Endodermal cell (in vitro differentiated cells): ENCODE measurements around the gene FMNL2. TPM values are rescaled to one million over a fixed set of nuclear protein-coding genes. Genes with fewer than 3 reads are reported as not detected.

Source experiments
- DNase-seq: peaks from one replicate; pipeline ENCODE4 v3.0.0-alpha.2; 2017
- H3K27ac ChIP-seq: 2 replicates; pipeline ENCODE4 v1.5.1; 2013; ENCODE audit warnings: mild to moderate bottlenecking, low read depth, low read length, moderate library complexity
- H3K27me3 ChIP-seq: 2 replicates; pipeline ENCODE4 v1.6.1; 2013; ENCODE audit warnings: mild to moderate bottlenecking, low read length, moderate library complexity; ENCODE audit not compliant: insufficient read depth, control insufficient read depth, poor library complexity, severe bottlenecking
- H3K36me3 ChIP-seq: 2 replicates; pipeline ENCODE4 v1.7.0; 2013; ENCODE audit warnings: mild to moderate bottlenecking, low read length, moderate library complexity; ENCODE audit not compliant: control insufficient read depth, insufficient read depth
- H3K4me1 ChIP-seq: one replicate; pipeline ENCODE4 v1.7.0; 2013; ENCODE audit warnings: low read length; ENCODE audit not compliant: control insufficient read depth, insufficient read depth
- H3K4me3 ChIP-seq: 2 replicates; pipeline ENCODE4 v1.5.1; 2013; ENCODE audit warnings: mild to moderate bottlenecking, low read length, moderate library complexity
- H3K9ac ChIP-seq: 2 replicates; pipeline ENCODE4 v1.6.1; 2013; ENCODE audit warnings: mild to moderate bottlenecking, low read length, moderate library complexity; ENCODE audit not compliant: poor library complexity, severe bottlenecking; ENCODE audit errors: extremely low read depth
- H3K9me3 ChIP-seq: 2 replicates; pipeline ENCODE4 v1.6.1; 2013; ENCODE audit warnings: mild to moderate bottlenecking, low read length, moderate library complexity; ENCODE audit not compliant: control insufficient read depth
- H3K27ac Mint-ChIP-seq: 2 replicates; pipeline ENCODE4 v1.8.0; 2020; ENCODE audit warnings: mixed read lengths
- H3K27me3 Mint-ChIP-seq: 2 replicates; pipeline ENCODE4 v1.8.0; 2021; ENCODE audit warnings: mild to moderate bottlenecking, mixed read lengths; ENCODE audit not compliant: insufficient read depth
- H3K36me3 Mint-ChIP-seq: 2 replicates; pipeline ENCODE4 v1.8.0; 2020; ENCODE audit warnings: low read depth, mixed read lengths
- H3K4me1 Mint-ChIP-seq: 2 replicates; pipeline ENCODE4 v1.8.0; 2020; ENCODE audit warnings: mixed read lengths
- H3K4me3 Mint-ChIP-seq: 2 replicates; pipeline ENCODE4 v1.8.0; 2020; ENCODE audit warnings: mild to moderate bottlenecking, moderate library complexity, mixed read lengths
- H3K9me3 Mint-ChIP-seq: 2 replicates; pipeline ENCODE4 v1.8.0; 2020; ENCODE audit warnings: mild to moderate bottlenecking, mixed read lengths
- CTCF ChIP-seq: fragments of 200-600 bp; sonication (generic); conservative IDR thresholded peaks from 2 replicates; pipeline ENCODE4 v1.5.0; 2021; ENCODE audit warnings: antibody characterized with exemption, mild to moderate bottlenecking
- WGBS, 2 experiments: methylation state at CpG; one replicate each; pipeline versions ENCODE4 v1.1.5 to v1.1.7; 2013; ENCODE audit warnings: missing lambda C conversion rate in 2 of 2, mixed read lengths in 1 of 2; ENCODE audit not compliant: insufficient coverage in 1 of 2, insufficient read length in 1 of 2; 5-methylcytosine and 5-hydroxymethylcytosine counted together
- total RNA-seq, 2 donors: library from RNA; stranded (reverse); fragmentation: NEBNext Ultra II Directional in 1 of 2; extraction: Animal tissue kit (Norgen Biotek cat#: 25700) in 1 of 2; gene quantifications; 2 replicates in 1 of 2; 3 replicates in 1 of 2; pipeline ENCODE4 v1.2.1, GENCODE V29; 2021

FMNL2 gene
- total RNA-seq, 2 donors from 2014 or later, result 49.4 to 51.8 TPM

GRCh38 chr2:152304836-152305235, 30.1 kb upstream of the FMNL2 start:
- H3K27me3 Mint-ChIP-seq, result no peaks in the 10 kb centered on the region
- H3K4me1 Mint-ChIP-seq, result peaks cover 8% of the 10 kb centered on the region
- H3K4me3 Mint-ChIP-seq, result no peak overlapping the region
- Histone ChIP-seq H3K27me3 (no peaks in the 10 kb centered on the region), H3K9me3 (no peaks in the 10 kb centered on the region), H3K9ac (no peak overlapping the region), H3K4me3 (no peak overlapping the region), H3K27ac (no peak overlapping the region), H3K36me3 (no peaks in the 10 kb centered on the region), H3K4me1 (no peaks in the 10 kb centered on the region)
- H3K36me3 Mint-ChIP-seq, result no peaks in the 10 kb centered on the region
- WGBS, 2 experiments, result 92% methylated on average over 1 of the region's 1 CpG; no CpG with 5 or more reads in 1 of the 2 experiments
- H3K27ac Mint-ChIP-seq, result no peak overlapping the region
- no peak for TF ChIP-seq CTCF
- DNase-seq, result no peak
- H3K9me3 Mint-ChIP-seq, result no peaks in the 10 kb centered on the region

DNA sequence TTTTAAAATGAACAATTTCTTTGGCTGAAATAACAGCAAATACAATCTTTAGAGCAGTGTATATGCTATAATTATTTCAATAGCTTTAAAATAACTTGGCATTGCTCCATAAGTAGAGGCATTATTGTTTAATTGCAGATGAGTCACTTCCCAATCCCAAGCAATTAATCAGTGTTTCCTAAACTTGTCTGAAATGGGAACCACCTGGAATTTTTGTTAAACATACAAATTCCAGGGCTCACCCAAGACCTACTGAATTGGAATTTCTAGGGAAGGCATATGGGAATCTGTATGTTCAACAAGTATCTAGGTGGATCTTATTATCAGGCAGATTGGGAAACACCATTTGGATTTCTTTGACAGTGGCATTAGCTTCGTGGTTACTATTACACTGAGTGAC, 27.1 kb upstream of the FMNL2 start:
- 81 to 100% methylated on average over 1 of the region's 1 CpG for WGBS, 2 experiments
- Mint-ChIP-seq H3K9me3 (no peaks in the 10 kb centered on the region), H3K36me3 (no peaks in the 10 kb centered on the region), H3K4me3 (no peak overlapping the region), H3K27me3 (no peaks in the 10 kb centered on the region), H3K4me1 (peaks cover 5% of the 10 kb centered on the region), H3K27ac (no peak overlapping the region)
- Histone ChIP-seq H3K9me3 (no peaks in the 10 kb centered on the region), H3K4me1 (no peaks in the 10 kb centered on the region), H3K9ac (no peak overlapping the region), H3K36me3 (no peaks in the 10 kb centered on the region), H3K27ac (no peak overlapping the region), H3K4me3 (no peak overlapping the region), H3K27me3 (no peaks in the 10 kb centered on the region)
- no peak for TF ChIP-seq CTCF
- DNase-seq, result no peak

DNA sequence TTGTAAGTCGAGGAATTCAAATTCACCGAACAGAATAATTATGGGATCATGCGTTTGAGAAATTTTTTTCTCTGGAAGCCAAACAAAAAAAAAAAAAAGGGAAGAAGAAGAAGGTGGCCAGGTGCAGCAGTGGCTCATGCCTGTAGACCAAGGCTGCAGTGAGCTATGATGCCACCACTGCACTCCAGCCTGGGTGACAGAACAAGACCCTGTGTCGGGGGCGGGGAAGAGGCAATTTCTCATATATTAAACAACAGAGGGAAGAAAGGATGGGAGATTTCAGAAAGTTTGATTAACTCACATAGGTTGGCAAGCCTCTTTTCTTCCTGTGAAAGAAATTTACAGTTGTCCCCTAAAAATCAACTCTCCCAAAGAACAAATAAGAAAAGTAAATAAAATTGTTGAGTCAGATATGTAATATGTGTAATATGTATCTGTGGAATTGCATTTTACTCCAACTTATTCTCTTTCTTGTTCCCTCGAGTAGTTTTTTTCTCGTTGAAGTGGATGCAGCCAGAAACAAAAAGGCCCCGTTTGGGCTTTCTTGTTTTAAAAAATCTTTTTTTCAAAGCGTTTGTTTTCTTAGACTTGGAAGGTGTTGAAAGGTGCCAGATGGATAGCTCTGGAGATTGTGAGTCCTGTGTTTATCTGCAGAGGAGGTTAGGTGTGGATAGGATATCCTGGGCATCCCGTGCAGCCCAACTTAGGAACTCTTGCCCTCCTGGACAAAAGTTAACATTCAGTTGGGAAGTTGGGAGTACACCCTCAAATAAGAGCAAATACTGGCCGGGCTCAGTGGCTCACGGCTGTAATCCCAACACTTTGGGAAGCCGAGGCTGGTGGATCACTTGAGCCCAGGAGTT, 25.4 kb upstream of the FMNL2 start:
- Histone ChIP-seq H3K27me3 (no peaks in the 10 kb centered on the region), H3K4me3 (no peak overlapping the region), H3K9ac (no peak overlapping the region), H3K4me1 (no peaks in the 10 kb centered on the region), H3K36me3 (no peaks in the 10 kb centered on the region), H3K27ac (no peak overlapping the region), H3K9me3 (no peaks in the 10 kb centered on the region)
- DNase-seq, result no peak
- Mint-ChIP-seq H3K36me3 (no peaks in the 10 kb centered on the region), H3K27ac (no peak overlapping the region), H3K9me3 (peaks cover 2% of the 10 kb centered on the region), H3K4me1 (no peaks in the 10 kb centered on the region), H3K27me3 (no peaks in the 10 kb centered on the region), H3K4me3 (no peak overlapping the region)
- WGBS, 2 experiments, result 91 to 97% methylated on average over 5 to 11 of the region's 13 CpGs
- TF ChIP-seq CTCF, result no peak
